Neural progenitor cell (in vitro differentiated cells): ENCODE results near the gene WDFY2. TPM values are rescaled to one million over a fixed set of nuclear protein-coding genes. Genes with fewer than 3 reads are reported as not detected.

ENCODE experiments used
- DNase-seq: peaks from one replicate; pipeline ENCODE4 v3.0.0-alpha.2; 2016; ENCODE audit warnings: low spot score
- H2AFZ ChIP-seq: fragments of 200-600 bp; sonication (generic); replicated peaks from 2 replicates; pipeline ENCODE4 v1.6.1; 2016; ENCODE audit warnings: antibody characterized with exemption
- H3F3A ChIP-seq: fragments of 200-600 bp; sonication (generic); 2 replicates; pipeline ENCODE4 v1.6.1; 2016; ENCODE audit warnings: antibody characterized with exemption, low read depth
- H3K27ac ChIP-seq: fragments of 200-600 bp; sonication (generic); 2 replicates; pipeline ENCODE4 v1.5.1; 2016; ENCODE audit warnings: mild to moderate bottlenecking
- H3K27me3 ChIP-seq: fragments of 200-600 bp; sonication (generic); 2 replicates; pipeline ENCODE4 v1.6.1; 2016; ENCODE audit warnings: mild to moderate bottlenecking, moderate library complexity
- H3K36me3 ChIP-seq: fragments of 200-600 bp; sonication (generic); 2 replicates; pipeline ENCODE4 v1.5.1; 2016
- H3K4me1 ChIP-seq: fragments of 200-600 bp; sonication (generic); 2 replicates; pipeline ENCODE4 v1.6.1; 2016; ENCODE audit warnings: mixed run types
- H3K4me2 ChIP-seq: fragments of 200-600 bp; sonication (generic); 2 replicates; pipeline ENCODE4 v1.6.1; 2016
- H3K4me3 ChIP-seq: fragments of 200-600 bp; sonication (generic); 2 replicates; pipeline ENCODE4 v1.5.1; 2016
- H3K79me2 ChIP-seq: fragments of 200-600 bp; sonication (generic); 2 replicates; pipeline ENCODE4 v1.6.1; 2016; ENCODE audit warnings: low read depth
- H3K9ac ChIP-seq: fragments of 200-600 bp; sonication (generic); 2 replicates; pipeline ENCODE4 v1.6.1; 2016
- H3K9me3 ChIP-seq: fragments of 200-600 bp; sonication (generic); 2 replicates; pipeline ENCODE4 v1.5.1; 2016; ENCODE audit warnings: low read depth
- H4K20me1 ChIP-seq: fragments of 200-600 bp; sonication (generic); 2 replicates; pipeline ENCODE4 v1.6.1; 2016; ENCODE audit warnings: low read depth
- H3K27ac Mint-ChIP-seq: 3 replicates; pipeline ENCODE4 v1.8.0; 2021; ENCODE audit warnings: mixed read lengths
- H3K27me3 Mint-ChIP-seq: 2 replicates; pipeline ENCODE4 v1.8.0; 2022; ENCODE audit warnings: low read depth, mild to moderate bottlenecking, inconsistent platforms, moderate library complexity, mixed read lengths; ENCODE audit not compliant: insufficient read depth
- H3K36me3 Mint-ChIP-seq: 3 replicates; pipeline ENCODE4 v1.8.0; 2021; ENCODE audit warnings: mixed read lengths
- H3K4me1 Mint-ChIP-seq: 3 replicates; pipeline ENCODE4 v1.8.0; 2021; ENCODE audit warnings: mixed read lengths
- H3K4me3 Mint-ChIP-seq: 3 replicates; pipeline ENCODE4 v1.8.0; 2021; ENCODE audit warnings: mild to moderate bottlenecking, moderate library complexity, mixed read lengths
- H3K9me3 Mint-ChIP-seq: 3 replicates; pipeline ENCODE4 v1.8.0; 2020; ENCODE audit warnings: mixed read lengths
- CTCF ChIP-seq: fragments of 200-600 bp; sonication (generic); IDR thresholded peaks from 2 replicates; pipeline ENCODE4 v1.5.1; 2017; ENCODE audit warnings: antibody characterized with exemption, mild to moderate bottlenecking
- EZH2 ChIP-seq: fragments of 200-600 bp; sonication (generic); IDR thresholded peaks from 2 replicates; pipeline ENCODE4 v1.6.1; 2017; ENCODE audit warnings: antibody characterized with exemption, mild to moderate bottlenecking, moderate library complexity
- EZH2phosphoT487 ChIP-seq: fragments of 200-600 bp; sonication (generic); IDR thresholded peaks from 2 replicates; pipeline ENCODE4 v1.6.1; 2017; ENCODE audit warnings: antibody characterized with exemption
- total RNA-seq: library from RNA; depleted of rRNA; stranded (reverse); fragments of >200 nt; gene quantifications from 2 replicates; pipeline ENCODE4 v1.2.3, GENCODE V29; 2015; ENCODE audit warnings: low replicate concordance

WDFY2 gene
- total RNA-seq, 1 donor from 2014 or later: 18.3 TPM

GRCh38 chr13:51758691-51759090 is 174.4 kb downstream of the WDFY2 start:
- Mint-ChIP-seq H3K27ac (no peak overlapping the region), H3K27me3 (peaks cover 4% of the 10 kb centered on the region), H3K4me1 (no peaks in the 10 kb centered on the region), H3K4me3 (no peak overlapping the region), H3K9me3 (no peaks in the 10 kb centered on the region), H3K36me3 (peaks cover 36% of the 10 kb centered on the region)
- Histone ChIP-seq H2AFZ (no peak overlapping the region), H3K4me1 (no peaks in the 10 kb centered on the region), H3K9me3 (no peaks in the 10 kb centered on the region), H3F3A (no peaks in the 10 kb centered on the region), H3K36me3 (no peaks in the 10 kb centered on the region), H3K4me2 (no peak overlapping the region), H3K27me3 (no peaks in the 10 kb centered on the region), H3K79me2 (no peaks in the 10 kb centered on the region), H3K9ac (no peak overlapping the region), H4K20me1 (no peaks in the 10 kb centered on the region), H3K4me3 (no peak overlapping the region), H3K27ac (no peak overlapping the region)
- DNase-seq: no peak
- TF ChIP-seq EZH2 (no peak), EZH2phosphoT487 (no peak), CTCF (no peak)

GRCh38 chr13:51759240-51759639 is 175.0 kb downstream of the WDFY2 start:
- no peak for TF ChIP-seq EZH2
- TF ChIP-seq CTCF: no peak
- no peak for TF ChIP-seq EZH2phosphoT487
- H3K9me3 Mint-ChIP-seq: no peaks in the 10 kb centered on the region
- DNase-seq: no peak
- H2AFZ ChIP-seq: no peak overlapping the region
- H3K27me3 ChIP-seq: no peaks in the 10 kb centered on the region
- H3K36me3 ChIP-seq: no peaks in the 10 kb centered on the region
- no peak overlapping the region for H3K4me3 ChIP-seq
- H3K9ac ChIP-seq: no peak overlapping the region
- no peak overlapping the region for H3K4me3 Mint-ChIP-seq
- no peak overlapping the region for H3K27ac ChIP-seq
- peaks cover 4% of the 10 kb centered on the region for H3K4me1 Mint-ChIP-seq
- H3K36me3 Mint-ChIP-seq: peaks cover 33% of the 10 kb centered on the region
- H3K4me1 ChIP-seq: no peaks in the 10 kb centered on the region
- H3K27me3 Mint-ChIP-seq: peaks cover 7% of the 10 kb centered on the region
- H3F3A ChIP-seq: no peaks in the 10 kb centered on the region
- no peaks in the 10 kb centered on the region for H3K79me2 ChIP-seq
- H3K4me2 ChIP-seq: no peak overlapping the region
- no peak overlapping the region for H3K27ac Mint-ChIP-seq
- H4K20me1 ChIP-seq: no peaks in the 10 kb centered on the region
- no peaks in the 10 kb centered on the region for H3K9me3 ChIP-seq

GRCh38 chr13:51760592-51760991 is 176.3 kb downstream of the WDFY2 start:
- Mint-ChIP-seq H3K27me3 (peaks cover 7% of the 10 kb centered on the region), H3K4me1 (peaks cover 14% of the 10 kb centered on the region), H3K9me3 (no peaks in the 10 kb centered on the region), H3K36me3 (peaks cover 34% of the 10 kb centered on the region), H3K4me3 (no peak overlapping the region), H3K27ac (peak overlapping the region; percentile 14)
- Histone ChIP-seq H3K9me3 (no peaks in the 10 kb centered on the region), H3K4me2 (no peak overlapping the region), H3K4me3 (no peak overlapping the region), H3K79me2 (no peaks in the 10 kb centered on the region), H3K9ac (no peak overlapping the region), H4K20me1 (no peaks in the 10 kb centered on the region), H3K4me1 (no peaks in the 10 kb centered on the region), H3F3A (no peaks in the 10 kb centered on the region), H2AFZ (no peak overlapping the region), H3K27me3 (no peaks in the 10 kb centered on the region), H3K27ac (no peak overlapping the region), H3K36me3 (no peaks in the 10 kb centered on the region)
- TF ChIP-seq CTCF: no peak
- TF ChIP-seq EZH2phosphoT487: no peak
- no peak for DNase-seq
